Astrocyte (in vitro differentiated cells and primary cell): Measurements from ENCODE around the gene TDP1. TPM values are rescaled to one million over a fixed set of nuclear protein-coding genes. Genes with fewer than 3 reads are reported as not detected.

Source experiments
- DNase-seq: peaks from one replicate; pipeline ENCODE4 v3.0.0-alpha.2; 2010; ENCODE audit warnings: low read depth
- FAIRE-seq: peaks from 2 replicates; lab custom pipeline; 2011; peaks lifted over from hg19 to GRCh38; lab: Jason Lieb, UNC
- H2AFZ ChIP-seq: 2 replicates; pipeline ENCODE4 v1.6.0; 2012; ENCODE audit warnings: low read depth, low read length, inconsistent platforms
- H3K27ac ChIP-seq: 2 replicates; pipeline ENCODE4 v1.5.1; 2011; ENCODE audit warnings: low read depth, low read length, inconsistent platforms
- H3K27me3 ChIP-seq: 2 replicates; pipeline ENCODE4 v1.6.0; 2011; ENCODE audit warnings: low read length, inconsistent platforms; ENCODE audit not compliant: insufficient read depth
- H3K36me3 ChIP-seq: 2 replicates; pipeline ENCODE4 v1.5.1; 2011; ENCODE audit warnings: low read length, inconsistent platforms; ENCODE audit not compliant: insufficient read depth
- H3K4me1 ChIP-seq: 2 replicates; pipeline ENCODE4 v1.5.1; 2011; ENCODE audit warnings: low read length, inconsistent platforms; ENCODE audit not compliant: insufficient read depth
- H3K4me2 ChIP-seq: 2 replicates; pipeline ENCODE4 v1.6.0; 2012; ENCODE audit warnings: low read length, inconsistent platforms
- H3K4me3 ChIP-seq: 2 replicates; pipeline ENCODE4 v1.5.1; 2011; ENCODE audit warnings: low read depth, mild to moderate bottlenecking, low read length, inconsistent platforms; ENCODE audit not compliant: insufficient read depth
- H3K79me2 ChIP-seq: 2 replicates; pipeline ENCODE4 v1.6.0; 2012; ENCODE audit warnings: mild to moderate bottlenecking, low read length, inconsistent platforms; ENCODE audit not compliant: insufficient read depth
- H3K9ac ChIP-seq: 2 replicates; pipeline ENCODE4 v1.6.0; 2012; ENCODE audit warnings: mild to moderate bottlenecking, low read length, inconsistent platforms
- H3K9me3 ChIP-seq: 2 replicates; pipeline ENCODE4 v1.5.1; 2012; ENCODE audit warnings: low read depth, mild to moderate bottlenecking, low read length, inconsistent platforms; ENCODE audit not compliant: insufficient read depth
- H4K20me1 ChIP-seq: 2 replicates; pipeline ENCODE4 v1.6.0; 2012; ENCODE audit warnings: low read length, inconsistent platforms; ENCODE audit not compliant: insufficient read depth
- H3K27ac Mint-ChIP-seq: one replicate; pipeline ENCODE4 v1.8.0; 2021; ENCODE audit warnings: mild to moderate bottlenecking, mixed read lengths; ENCODE audit not compliant: unreplicated experiment
- H3K27me3 Mint-ChIP-seq: one replicate; pipeline ENCODE4 v1.8.0; 2021; ENCODE audit warnings: low read depth, mixed read lengths; ENCODE audit not compliant: unreplicated experiment
- H3K36me3 Mint-ChIP-seq: one replicate; pipeline ENCODE4 v1.8.0; 2021; ENCODE audit warnings: low read depth, mixed read lengths; ENCODE audit not compliant: unreplicated experiment
- H3K4me1 Mint-ChIP-seq: one replicate; pipeline ENCODE4 v1.8.0; 2021; ENCODE audit warnings: low read depth, mixed read lengths; ENCODE audit not compliant: unreplicated experiment
- H3K4me3 Mint-ChIP-seq: one replicate; pipeline ENCODE4 v1.8.0; 2021; ENCODE audit warnings: mild to moderate bottlenecking, moderate library complexity, mixed read lengths; ENCODE audit not compliant: unreplicated experiment
- H3K9me3 Mint-ChIP-seq: one replicate; pipeline ENCODE4 v1.8.0; 2021; ENCODE audit warnings: mild to moderate bottlenecking, mixed read lengths; ENCODE audit not compliant: unreplicated experiment
- EZH2 ChIP-seq: IDR thresholded peaks from 2 replicates; pipeline ENCODE4 v1.6.1; 2012; ENCODE audit warnings: mild to moderate bottlenecking, low read length, inconsistent platforms; ENCODE audit not compliant: insufficient read depth
- total RNA-seq: library from RNA; stranded (reverse); gene quantifications from 2 replicates; pipeline ENCODE4 v1.2.1, GENCODE V29; 2021
- TF ChIP-seq, protein P1 (sequence below): IDR thresholded peaks from 2 replicates; pipeline ENCODE4 v1.5.1; 2011; ENCODE audit warnings: low read depth, mild to moderate bottlenecking, inconsistent platforms, low read length, moderate library complexity; ENCODE audit not compliant: insufficient read depth

TDP1 gene
- total RNA-seq, 1 donor from 2014 or later: 17.0 TPM

- no peak overlapping the region for H3K27ac ChIP-seq
- FAIRE-seq (no peak), DNase-seq (no peak)
- no peaks in the 10 kb centered on the region for H3K79me2 ChIP-seq
- no peaks in the 10 kb centered on the region for H3K9me3 ChIP-seq
- no peaks in the 10 kb centered on the region for H3K27me3 ChIP-seq
- H3K4me2 ChIP-seq: no peak overlapping the region
- TF ChIP-seq, protein P1, sequence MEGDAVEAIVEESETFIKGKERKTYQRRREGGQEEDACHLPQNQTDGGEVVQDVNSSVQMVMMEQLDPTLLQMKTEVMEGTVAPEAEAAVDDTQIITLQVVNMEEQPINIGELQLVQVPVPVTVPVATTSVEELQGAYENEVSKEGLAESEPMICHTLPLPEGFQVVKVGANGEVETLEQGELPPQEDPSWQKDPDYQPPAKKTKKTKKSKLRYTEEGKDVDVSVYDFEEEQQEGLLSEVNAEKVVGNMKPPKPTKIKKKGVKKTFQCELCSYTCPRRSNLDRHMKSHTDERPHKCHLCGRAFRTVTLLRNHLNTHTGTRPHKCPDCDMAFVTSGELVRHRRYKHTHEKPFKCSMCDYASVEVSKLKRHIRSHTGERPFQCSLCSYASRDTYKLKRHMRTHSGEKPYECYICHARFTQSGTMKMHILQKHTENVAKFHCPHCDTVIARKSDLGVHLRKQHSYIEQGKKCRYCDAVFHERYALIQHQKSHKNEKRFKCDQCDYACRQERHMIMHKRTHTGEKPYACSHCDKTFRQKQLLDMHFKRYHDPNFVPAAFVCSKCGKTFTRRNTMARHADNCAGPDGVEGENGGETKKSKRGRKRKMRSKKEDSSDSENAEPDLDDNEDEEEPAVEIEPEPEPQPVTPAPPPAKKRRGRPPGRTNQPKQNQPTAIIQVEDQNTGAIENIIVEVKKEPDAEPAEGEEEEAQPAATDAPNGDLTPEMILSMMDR: no peak
- TF ChIP-seq EZH2: no peak
- Mint-ChIP-seq H3K9me3 (no peaks in the 10 kb centered on the region), H3K36me3 (peaks cover 6% of the 10 kb centered on the region), H3K27ac (no peak overlapping the region), H3K4me1 (peaks cover 2% of the 10 kb centered on the region), H3K4me3 (no peak overlapping the region), H3K27me3 (no peaks in the 10 kb centered on the region)
- no peaks in the 10 kb centered on the region for H4K20me1 ChIP-seq
- peaks cover 40% of the 10 kb centered on the region for H3K36me3 ChIP-seq
- no peak overlapping the region for H3K4me3 ChIP-seq
- H2AFZ ChIP-seq: no peak overlapping the region
- H3K4me1 ChIP-seq: peaks cover 2% of the 10 kb centered on the region
- no peak overlapping the region for H3K9ac ChIP-seq
These were observed 78.4 kb downstream of the TDP1 start for GRCh38 chr14:90034156-90034555.

DNA sequence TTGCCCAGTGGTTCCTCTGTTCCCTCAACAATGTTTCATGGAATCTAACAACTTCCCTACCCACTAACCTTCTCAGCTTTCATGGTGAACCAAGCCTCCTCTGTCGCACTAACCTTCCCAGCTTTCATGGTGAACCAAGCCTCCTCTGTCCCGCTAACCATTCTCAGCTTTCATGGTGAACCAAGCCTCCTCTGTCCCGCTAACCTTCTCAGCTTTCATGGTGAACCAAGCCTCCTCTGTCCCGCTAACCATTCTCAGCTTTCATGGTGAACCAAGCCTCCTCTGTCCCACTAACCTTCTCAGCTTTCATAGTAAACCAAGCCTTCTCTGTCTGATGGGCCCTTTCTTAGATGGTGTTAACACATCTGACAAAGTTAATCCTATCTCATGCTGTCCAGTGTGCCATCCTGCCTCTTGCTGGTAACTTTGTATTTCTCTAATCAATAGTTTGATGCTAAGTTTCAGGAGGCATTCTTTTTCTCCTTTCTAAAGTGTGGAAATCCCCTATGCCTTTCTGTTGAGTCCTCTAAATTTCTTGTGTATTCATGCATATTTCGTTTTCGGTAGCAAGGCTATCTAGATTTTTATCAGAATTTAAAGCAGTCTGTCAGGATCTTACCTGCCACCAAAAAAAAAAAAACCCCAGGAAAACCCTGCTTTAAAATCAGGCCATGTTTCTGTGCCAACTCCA lies 79.3 kb downstream of the TDP1 start:
- Mint-ChIP-seq H3K4me3 (no peak overlapping the region), H3K9me3 (no peaks in the 10 kb centered on the region), H3K4me1 (peaks cover 4% of the 10 kb centered on the region), H3K36me3 (peaks cover 6% of the 10 kb centered on the region), H3K27me3 (no peaks in the 10 kb centered on the region), H3K27ac (no peak overlapping the region)
- no peaks in the 10 kb centered on the region for H3K27me3 ChIP-seq
- H3K4me1 ChIP-seq: peaks cover 6% of the 10 kb centered on the region
- H3K36me3 ChIP-seq: peaks cover 38% of the 10 kb centered on the region
- no peak for FAIRE-seq
- no peaks in the 10 kb centered on the region for H3K79me2 ChIP-seq
- no peaks in the 10 kb centered on the region for H3K9me3 ChIP-seq
- H3K4me3 ChIP-seq: no peak overlapping the region
- H3K27ac ChIP-seq: no peak overlapping the region
- no peak overlapping the region for H3K4me2 ChIP-seq
- H3K9ac ChIP-seq: no peak overlapping the region
- TF ChIP-seq, protein P1: no peak
- no peak for TF ChIP-seq EZH2
- no peak overlapping the region for H2AFZ ChIP-seq
- H4K20me1 ChIP-seq: no peaks in the 10 kb centered on the region
- no peak for DNase-seq
